HFF-Myc (cell line): ENCODE measurements around the gene TNNC1.

Source experiments
- DNase-seq: peaks from one replicate; pipeline ENCODE4 v3.0.0-alpha.2; 2011; ENCODE audit warnings: low read depth; ENCODE audit errors: extremely low read depth
- H3K4me3 ChIP-seq: replicated peaks from 2 replicates; pipeline ENCODE4 v1.5.1; 2011; ENCODE audit warnings: low read depth, mild to moderate bottlenecking, control low read depth, low read length
- TF ChIP-seq, protein P1 (sequence below): IDR thresholded peaks from 2 replicates; pipeline ENCODE4 v1.5.1; 2012; ENCODE audit warnings: mild to moderate bottlenecking, low read depth, low read length, control low read depth; ENCODE audit errors: missing control alignments

TNNC1 gene

GRCh38 chr3:52428151-52429005, 25.5 kb downstream of the TNNC1 start:
- H3K4me3 ChIP-seq = no peak overlapping the region
- peak; percentile 66 for DNase-seq
- TF ChIP-seq, protein P1, sequence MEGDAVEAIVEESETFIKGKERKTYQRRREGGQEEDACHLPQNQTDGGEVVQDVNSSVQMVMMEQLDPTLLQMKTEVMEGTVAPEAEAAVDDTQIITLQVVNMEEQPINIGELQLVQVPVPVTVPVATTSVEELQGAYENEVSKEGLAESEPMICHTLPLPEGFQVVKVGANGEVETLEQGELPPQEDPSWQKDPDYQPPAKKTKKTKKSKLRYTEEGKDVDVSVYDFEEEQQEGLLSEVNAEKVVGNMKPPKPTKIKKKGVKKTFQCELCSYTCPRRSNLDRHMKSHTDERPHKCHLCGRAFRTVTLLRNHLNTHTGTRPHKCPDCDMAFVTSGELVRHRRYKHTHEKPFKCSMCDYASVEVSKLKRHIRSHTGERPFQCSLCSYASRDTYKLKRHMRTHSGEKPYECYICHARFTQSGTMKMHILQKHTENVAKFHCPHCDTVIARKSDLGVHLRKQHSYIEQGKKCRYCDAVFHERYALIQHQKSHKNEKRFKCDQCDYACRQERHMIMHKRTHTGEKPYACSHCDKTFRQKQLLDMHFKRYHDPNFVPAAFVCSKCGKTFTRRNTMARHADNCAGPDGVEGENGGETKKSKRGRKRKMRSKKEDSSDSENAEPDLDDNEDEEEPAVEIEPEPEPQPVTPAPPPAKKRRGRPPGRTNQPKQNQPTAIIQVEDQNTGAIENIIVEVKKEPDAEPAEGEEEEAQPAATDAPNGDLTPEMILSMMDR = peak; percentile 79

- no peak for DNase-seq
- TF ChIP-seq, protein P1 = no peak
Observed at GRCh38 chr3:52423173-52423572, 30.7 kb downstream of the TNNC1 start.

DNA sequence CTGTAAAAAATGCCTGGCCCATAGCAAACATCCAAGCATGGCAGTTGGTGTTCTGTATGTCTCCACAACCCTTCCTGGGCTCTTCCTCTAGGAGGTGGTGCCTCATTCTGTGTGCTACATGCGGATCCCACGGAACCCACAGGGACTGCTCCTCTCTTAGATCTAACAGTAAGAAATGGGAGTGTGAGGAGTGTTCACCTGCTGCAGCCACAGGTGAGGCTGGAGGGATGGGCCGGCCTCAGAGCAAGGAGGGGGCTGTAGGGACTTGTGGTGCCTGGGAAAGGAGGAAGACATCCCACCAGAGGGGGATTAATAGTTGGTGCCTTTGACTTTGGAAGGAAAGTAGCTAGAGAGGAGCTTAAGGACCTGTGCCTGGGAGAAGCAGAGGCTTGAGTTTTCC, 31.2 kb downstream of the TNNC1 start:
- DNase-seq = no peak
- H3K4me3 ChIP-seq = no peak overlapping the region
- TF ChIP-seq, protein P1 = no peak

More at GRCh38 chr3:52423173-52423572, 30.7 kb downstream of the TNNC1 start:
- H3K4me3 ChIP-seq = no peak overlapping the region

DNA sequence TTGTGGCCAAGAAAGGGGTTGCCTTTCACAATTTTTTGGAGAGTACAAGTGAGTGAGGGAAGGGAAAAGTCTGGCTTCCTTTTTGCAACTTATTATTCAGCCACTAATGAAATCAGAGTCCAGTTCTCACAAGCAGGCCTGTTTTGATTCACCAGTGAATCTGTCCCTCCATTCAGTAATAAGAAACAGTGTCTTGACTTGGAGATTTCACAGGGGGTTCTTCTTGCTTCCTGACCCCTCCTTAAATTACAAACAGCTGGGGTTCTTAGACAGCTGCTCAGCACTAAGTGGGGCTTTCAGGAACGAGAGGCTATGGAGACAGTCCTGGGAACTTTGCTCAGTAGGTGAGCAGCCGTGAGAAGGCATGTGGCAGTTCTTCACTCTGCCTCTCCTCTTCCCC, 33.5 kb downstream of the TNNC1 start:
- DNase-seq = no peak
- TF ChIP-seq, protein P1 = no peak
- H3K4me3 ChIP-seq = no peak overlapping the region

GRCh38 chr3:52415800-52416199, 38.0 kb downstream of the TNNC1 start:
- no peak overlapping the region for H3K4me3 ChIP-seq
- TF ChIP-seq, protein P1 = no peak
- no peak for DNase-seq

GRCh38 chr3:52408466-52408865, 45.4 kb downstream of the TNNC1 start:
- peak overlapping the region; percentile 98 for H3K4me3 ChIP-seq
- TF ChIP-seq, protein P1 = no peak
- no peak for DNase-seq
